ENCODE data around the gene CLEC4M. TPM values are rescaled to one million over a fixed set of nuclear protein-coding genes. Genes with fewer than 3 reads are reported as not detected.

The CLEC4M gene
- total RNA-seq, 4 donors from 2014 or later = 0.13 TPM; not detected in 3

- Histone ChIP-seq H3K9me3 (no peaks in the 10 kb centered on the region), H3K4me3 (replicated peaks in 1 of 3) (no peak overlapping the region), H3K27ac (no peak overlapping the region), H3K36me3 (no peaks in the 10 kb centered on the region), H3K27me3 (no peaks in the 10 kb centered on the region), H3K4me1 (no peaks in the 10 kb centered on the region)
- TF ChIP-seq CTCF (IDR thresholded peaks at IDR 0.05) (no peak), POLR2A (IDR thresholded peaks at IDR 0.05) (no peak)
- no peak for DNase-seq
- intact Hi-C loops (cut with DNase I) = no loop called here
- 46 to 69% methylated on average over 9 to 11 of the region's 11 CpGs for WGBS, 2 donors
Observed at GRCh38 chr19:7766535-7766934, 3.5 kb downstream of the CLEC4M start.

GRCh38 chr19:7767487-7767886 lies 4.4 kb downstream of the CLEC4M start:
- intact Hi-C loops (cut with DNase I) = no loop called here
- no peak overlapping the region for H3K4me3 ChIP-seq (replicated peaks in 1 of 3)
- H3K27me3 ChIP-seq = no peaks in the 10 kb centered on the region
- WGBS, 2 donors = 84 to 92% methylated on average over 4 of the region's 4 CpGs
- no peaks in the 10 kb centered on the region for H3K9me3 ChIP-seq
- no peak for DNase-seq
- no peak overlapping the region for H3K27ac ChIP-seq
- no peaks in the 10 kb centered on the region for H3K36me3 ChIP-seq
- no peak for TF ChIP-seq POLR2A (IDR thresholded peaks at IDR 0.05)
- no peak for TF ChIP-seq CTCF (IDR thresholded peaks at IDR 0.05)
- no peaks in the 10 kb centered on the region for H3K4me1 ChIP-seq

GRCh38 chr19:7769171-7769570 lies 6.1 kb downstream of the CLEC4M start:
- Histone ChIP-seq H3K27me3 (no peaks in the 10 kb centered on the region), H3K36me3 (no peaks in the 10 kb centered on the region), H3K27ac (no peak overlapping the region), H3K9me3 (no peaks in the 10 kb centered on the region), H3K4me3 (replicated peaks in 1 of 3) (no peak overlapping the region), H3K4me1 (no peaks in the 10 kb centered on the region)
- WGBS, 2 donors = 78 to 85% methylated on average over 2 of the region's 2 CpGs
- no peak for TF ChIP-seq POLR2A (IDR thresholded peaks at IDR 0.05)
- intact Hi-C loops (cut with DNase I) = no loop called here
- no peak for DNase-seq

GRCh38 chr19:7771072-7771471 lies 8.0 kb downstream of the CLEC4M start:
- Histone ChIP-seq H3K9me3 (no peaks in the 10 kb centered on the region), H3K36me3 (no peaks in the 10 kb centered on the region), H3K4me1 (no peaks in the 10 kb centered on the region), H3K27ac (no peak overlapping the region), H3K4me3 (replicated peaks in 1 of 3) (no peak overlapping the region), H3K27me3 (no peaks in the 10 kb centered on the region)
- TF ChIP-seq POLR2A (IDR thresholded peaks at IDR 0.05) (no peak), CTCF (IDR thresholded peaks at IDR 0.05) (no peak)
- 59 to 62% methylated on average over 8 of the region's 8 CpGs for WGBS, 2 donors
- DNase-seq = no peak
- intact Hi-C loops (cut with DNase I) = no loop called here

GRCh38 chr19:7772752-7773291 lies 9.8 kb downstream of the CLEC4M start:
- Histone ChIP-seq H3K4me1 (no peaks in the 10 kb centered on the region), H3K4me3 (replicated peaks in 1 of 3) (no peak overlapping the region), H3K27me3 (no peaks in the 10 kb centered on the region), H3K9me3 (no peaks in the 10 kb centered on the region), H3K36me3 (no peaks in the 10 kb centered on the region), H3K27ac (no peak overlapping the region)
- DNase-seq = no peak
- intact Hi-C loops (cut with DNase I) = no loop called here
- TF ChIP-seq POLR2A (IDR thresholded peaks at IDR 0.05) = no peak
- no peak for TF ChIP-seq CTCF (IDR thresholded peaks at IDR 0.05)
- 51 to 55% methylated on average over 8 of the region's 8 CpGs for WGBS, 2 donors

- Histone ChIP-seq H3K27me3 (no peaks in the 10 kb centered on the region), H3K27ac (no peak overlapping the region), H3K4me3 (replicated peaks in 1 of 3) (no peak overlapping the region), H3K9me3 (no peaks in the 10 kb centered on the region), H3K4me1 (no peaks in the 10 kb centered on the region), H3K36me3 (no peaks in the 10 kb centered on the region)
- TF ChIP-seq POLR2A (IDR thresholded peaks at IDR 0.05) (no peak), CTCF (IDR thresholded peaks at IDR 0.05) (no peak)
- 65 to 72% methylated on average over 9 of the region's 9 CpGs for WGBS, 2 donors
- no peak for DNase-seq
- intact Hi-C loops (cut with DNase I) = no loop called here
Observed at GRCh38 chr19:7773841-7774240, 10.8 kb downstream of the CLEC4M start.
